HG03571 (cell line): Measurements from ENCODE around the gene RAB4A.
A peak's percentile ranks its signal among the peaks of the same experiment; 100 is the strongest.

Experiments
- ATAC-seq: cut with Tn5 transposase; IDR thresholded peaks from one replicate; pipeline ENCODE4 v1.9.1; 2021; ENCODE audit not compliant: unreplicated experiment

RAB4A gene

DNA sequence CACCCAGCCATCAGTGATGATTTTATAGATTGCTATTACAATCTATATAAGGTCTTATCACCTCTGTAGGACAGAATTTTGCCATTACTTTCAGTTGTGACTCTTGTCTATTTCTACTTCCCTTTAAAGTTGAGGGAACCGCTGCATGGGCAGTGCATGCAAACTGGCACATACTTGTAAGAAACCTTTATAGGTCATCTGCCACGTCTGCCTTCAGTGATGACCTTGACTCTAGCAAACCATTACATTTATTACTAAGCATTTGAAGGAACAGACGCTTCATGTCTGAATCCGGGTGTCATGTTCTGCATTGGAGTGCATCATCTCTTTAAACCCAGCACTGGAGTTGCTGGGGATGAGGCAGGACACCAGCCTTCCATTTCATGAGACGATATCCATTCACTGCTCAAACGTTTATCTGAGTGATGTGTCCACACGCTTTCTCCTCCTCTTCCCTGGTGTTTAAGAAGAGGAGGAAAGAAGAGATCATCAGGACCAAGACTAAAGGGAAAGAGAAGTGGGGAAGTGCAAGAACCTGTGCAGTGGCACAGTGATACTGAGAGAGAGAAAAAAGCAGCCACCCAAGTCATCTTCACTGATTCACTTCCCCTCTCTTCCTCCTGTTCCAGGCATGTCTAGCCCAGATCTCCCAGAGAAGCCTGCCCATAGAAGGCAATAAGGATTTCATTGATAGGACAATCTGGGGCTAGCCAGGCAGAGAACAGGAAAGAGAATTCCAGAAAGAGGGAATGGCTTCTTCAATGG, 57.9 kb downstream of the RAB4A start:
- no peak for ATAC-seq

DNA sequence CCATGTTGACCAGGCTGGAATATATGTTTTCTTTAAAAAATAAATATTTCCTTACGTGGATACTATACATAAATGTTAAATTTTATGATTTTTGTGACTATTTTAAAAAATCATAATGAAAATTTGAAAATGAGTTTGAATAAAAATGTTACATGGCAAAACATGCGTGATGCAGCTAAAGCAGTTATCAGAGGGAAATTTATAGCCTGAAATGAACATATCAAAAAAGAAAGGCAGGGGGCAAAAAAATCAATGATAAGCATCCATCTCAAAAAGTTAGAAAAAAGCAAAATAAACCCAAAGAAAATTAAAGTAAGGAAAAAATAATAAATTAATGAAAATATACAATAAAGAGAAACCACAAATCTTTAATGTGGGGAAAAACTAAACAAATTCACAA, 63.4 kb downstream of the RAB4A start:
- no peak for ATAC-seq

DNA sequence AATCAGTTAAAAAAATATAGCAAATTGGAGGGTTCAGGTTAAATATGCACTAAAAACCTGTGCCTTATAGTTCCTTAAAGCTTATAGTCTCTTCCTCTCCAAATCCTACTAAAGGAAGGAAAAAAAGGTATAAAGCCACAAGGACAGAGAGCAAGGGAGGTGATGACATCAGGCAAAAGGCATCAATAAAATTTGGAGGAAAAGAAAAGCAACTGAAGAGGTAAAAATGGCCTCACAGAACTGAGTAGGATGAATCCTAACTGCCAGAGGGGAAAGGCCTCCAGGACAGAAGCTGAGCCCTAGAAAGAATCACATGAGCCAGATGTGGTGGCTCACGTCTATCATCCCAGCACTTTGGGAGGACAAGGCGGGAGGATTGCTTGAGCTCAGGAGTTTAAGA, 63.8 kb downstream of the RAB4A start:
- no peak for ATAC-seq

DNA sequence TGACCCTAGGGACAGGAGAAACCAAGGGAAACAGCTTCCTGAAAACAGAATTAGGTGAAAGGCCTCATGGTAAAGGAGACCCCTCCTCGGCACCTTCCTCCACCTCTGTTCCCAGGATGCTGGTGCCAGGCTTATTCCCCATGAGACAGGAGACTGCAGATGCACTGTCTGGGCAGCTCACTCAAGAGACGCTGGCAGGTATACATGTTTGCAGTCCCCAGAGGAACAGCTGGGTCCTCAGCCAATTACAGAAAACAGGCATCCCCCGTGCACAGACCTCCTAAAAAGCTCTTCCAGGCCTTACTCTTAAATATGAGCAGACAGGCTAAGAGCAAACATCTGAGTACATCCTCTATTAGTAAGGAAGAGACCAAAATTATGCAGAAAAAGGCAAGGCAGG, 65.4 kb downstream of the RAB4A start:
- no peak for ATAC-seq

DNA sequence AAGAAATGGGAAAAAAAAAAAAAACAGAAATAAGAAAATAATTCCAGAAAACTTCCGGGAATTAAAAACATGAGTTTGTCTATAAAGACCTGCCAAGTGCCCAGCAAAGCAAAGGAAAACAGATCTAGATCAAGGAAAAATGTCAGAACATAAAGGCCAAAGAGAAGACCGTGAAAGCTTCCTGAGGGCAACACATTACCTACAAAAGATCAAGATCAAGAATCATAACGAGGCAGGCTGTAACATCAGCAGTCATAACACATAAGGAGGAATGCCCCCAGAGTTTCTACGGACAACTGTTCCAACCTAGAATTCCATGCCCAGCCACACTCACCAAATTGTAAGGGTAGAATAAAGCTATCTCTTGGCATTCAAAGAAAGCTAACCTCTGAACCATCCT, 68.2 kb downstream of the RAB4A start:
- ATAC-seq = no peak

DNA sequence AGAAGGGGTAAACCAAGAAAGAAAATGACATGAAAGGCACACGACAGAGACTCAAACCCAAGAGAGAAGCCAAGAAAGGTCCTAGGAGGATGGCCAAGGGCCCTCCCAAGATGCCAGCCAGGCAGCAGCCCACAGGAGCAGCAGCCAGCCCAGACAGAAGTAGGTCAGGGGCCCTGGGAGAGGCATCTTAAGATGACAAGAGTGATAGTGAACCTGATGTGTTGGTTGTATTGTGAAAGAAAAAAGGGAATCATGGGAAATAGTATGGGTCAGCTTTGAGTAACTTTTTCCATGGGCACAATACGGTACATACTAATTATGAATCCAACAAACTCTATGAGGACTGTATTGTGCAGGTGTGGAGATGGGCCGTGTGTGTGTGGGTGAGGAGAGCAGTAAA, 68.6 kb downstream of the RAB4A start:
- no peak for ATAC-seq

DNA sequence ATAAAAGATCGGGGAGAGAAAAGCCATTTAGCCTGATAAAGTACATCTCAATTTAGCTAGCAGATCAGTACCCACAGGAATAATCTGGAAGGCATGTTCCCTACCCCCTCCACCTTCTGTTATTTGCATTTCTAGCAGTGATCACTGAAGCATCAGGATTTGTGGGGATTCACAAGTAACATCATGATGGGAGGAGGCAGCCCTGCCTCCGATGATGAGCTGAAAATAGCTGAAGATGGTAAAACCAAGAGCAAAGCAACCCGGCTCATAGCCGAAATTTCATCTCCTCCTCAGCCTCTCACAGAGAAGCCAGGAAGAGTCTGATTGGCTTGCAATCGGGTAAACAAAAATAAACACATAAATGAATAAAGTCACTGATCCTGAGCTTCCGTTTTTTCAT, 69.6 kb downstream of the RAB4A start:
- no peak for ATAC-seq

DNA sequence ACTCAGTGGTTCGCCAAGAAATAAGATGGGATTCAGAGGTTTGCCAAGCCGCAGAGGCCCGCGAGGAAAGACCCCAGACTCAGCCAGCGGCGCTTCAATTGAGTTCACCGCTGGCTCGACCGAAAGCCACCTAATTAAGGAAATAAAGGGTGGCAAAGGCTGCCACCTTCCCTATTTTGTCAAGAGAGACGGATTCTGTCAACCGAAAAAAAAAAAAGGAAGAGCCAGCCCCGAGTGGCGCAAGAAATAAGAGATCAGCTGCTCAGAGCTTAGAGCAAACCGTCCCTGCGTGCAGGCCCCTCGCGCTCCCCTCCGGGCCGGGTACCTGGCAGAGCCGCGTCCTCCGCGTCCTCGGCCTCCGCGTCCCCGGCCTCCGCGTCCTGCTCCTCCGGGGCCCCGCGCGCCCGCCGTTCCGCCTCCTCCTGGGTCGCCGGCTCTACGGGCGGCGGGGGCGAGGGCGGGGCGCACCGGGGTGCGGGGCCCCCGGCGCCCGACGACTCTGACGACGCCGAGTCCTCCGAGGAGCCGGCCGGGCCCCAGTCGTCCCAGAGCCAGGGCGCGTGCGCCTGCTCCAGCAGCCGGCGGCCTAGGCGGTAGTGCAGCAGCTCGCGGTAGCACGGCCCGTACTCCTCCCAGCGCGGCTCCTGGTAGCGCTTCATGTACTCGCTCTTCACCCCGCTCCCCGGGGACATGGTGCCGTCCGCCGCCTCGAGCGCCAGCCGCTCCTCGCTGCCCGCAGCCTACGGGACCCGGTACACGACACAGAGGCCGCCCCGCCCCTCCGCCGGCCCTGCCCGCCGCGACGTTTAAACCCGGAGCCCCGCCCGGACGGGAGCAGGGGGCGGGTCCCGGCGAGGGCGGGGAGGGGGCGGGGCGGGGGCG, 71.1 kb downstream of the RAB4A start:
- ATAC-seq = peak; percentile 63

DNA sequence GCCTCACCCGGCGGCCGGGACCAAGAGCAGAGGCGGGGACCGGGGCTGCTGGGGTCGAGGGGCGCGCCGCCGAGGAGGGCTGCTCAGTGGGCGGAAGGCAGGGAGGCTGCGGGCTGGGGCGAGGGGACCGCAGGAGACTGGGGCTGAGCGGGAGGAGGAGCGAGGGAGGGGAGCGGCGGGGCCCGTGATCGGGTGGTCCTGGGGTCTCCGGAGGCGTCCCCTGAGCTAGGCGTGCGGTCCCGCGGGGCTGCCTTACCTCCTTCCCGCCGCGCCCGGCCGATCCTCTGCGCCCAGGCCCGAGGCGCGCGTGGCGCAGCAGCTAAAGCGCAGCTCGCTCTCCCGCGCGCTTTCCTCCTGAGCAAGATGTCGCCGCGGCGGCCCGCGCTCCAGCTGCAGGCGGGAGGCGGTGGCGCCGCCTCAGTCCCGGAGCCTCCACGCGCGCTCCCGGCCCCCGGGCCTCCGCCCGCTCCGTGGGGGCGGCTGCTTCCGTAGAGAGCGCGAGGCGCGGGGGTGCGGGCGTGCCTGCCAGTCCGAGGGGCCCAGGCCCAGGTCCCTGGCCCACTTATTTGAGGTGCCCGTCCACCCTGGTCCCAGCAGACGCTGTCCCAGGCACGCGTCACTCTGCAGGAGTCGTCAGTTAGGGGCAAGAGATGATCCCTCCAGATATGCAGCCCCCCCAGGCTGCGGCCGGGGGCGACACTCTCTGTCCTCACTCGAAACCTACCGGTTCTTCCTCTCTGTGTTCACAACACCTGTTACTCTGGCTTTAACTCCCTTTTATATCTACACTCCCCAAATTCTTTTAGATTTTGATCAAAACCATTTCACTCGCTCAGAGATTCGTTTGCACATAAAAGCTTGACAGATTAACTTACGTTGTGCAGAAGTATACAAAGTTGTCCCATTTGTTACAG, 72.0 kb downstream of the RAB4A start, which contains the start of gene CCSAP:
Gene CCSAP (minus strand): TSS at position 392 of the 914 bp plus-strand sequence. CDS start 582 bp downstream, outside the sequence.
- ATAC-seq = peak; percentile 41

DNA sequence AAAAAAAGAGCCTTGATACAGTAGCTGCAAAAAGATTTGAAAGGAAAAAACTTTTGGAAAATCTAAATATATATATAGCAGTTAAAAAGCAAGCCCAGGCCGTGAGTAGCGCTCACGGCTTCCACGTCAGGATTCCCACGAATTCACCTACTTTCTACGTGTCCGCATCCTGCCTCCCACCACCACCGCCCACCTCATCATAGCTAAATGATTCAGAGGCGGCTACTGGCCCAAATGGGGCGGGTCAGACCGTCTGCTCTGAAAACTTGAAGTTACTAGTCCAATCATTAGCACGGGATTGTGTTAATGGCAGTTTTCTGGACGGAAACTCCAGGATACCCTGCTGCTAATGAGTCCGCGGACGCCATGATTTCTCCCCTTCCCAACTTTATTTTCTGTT, 73.2 kb downstream of the RAB4A start:
- ATAC-seq = no peak

DNA sequence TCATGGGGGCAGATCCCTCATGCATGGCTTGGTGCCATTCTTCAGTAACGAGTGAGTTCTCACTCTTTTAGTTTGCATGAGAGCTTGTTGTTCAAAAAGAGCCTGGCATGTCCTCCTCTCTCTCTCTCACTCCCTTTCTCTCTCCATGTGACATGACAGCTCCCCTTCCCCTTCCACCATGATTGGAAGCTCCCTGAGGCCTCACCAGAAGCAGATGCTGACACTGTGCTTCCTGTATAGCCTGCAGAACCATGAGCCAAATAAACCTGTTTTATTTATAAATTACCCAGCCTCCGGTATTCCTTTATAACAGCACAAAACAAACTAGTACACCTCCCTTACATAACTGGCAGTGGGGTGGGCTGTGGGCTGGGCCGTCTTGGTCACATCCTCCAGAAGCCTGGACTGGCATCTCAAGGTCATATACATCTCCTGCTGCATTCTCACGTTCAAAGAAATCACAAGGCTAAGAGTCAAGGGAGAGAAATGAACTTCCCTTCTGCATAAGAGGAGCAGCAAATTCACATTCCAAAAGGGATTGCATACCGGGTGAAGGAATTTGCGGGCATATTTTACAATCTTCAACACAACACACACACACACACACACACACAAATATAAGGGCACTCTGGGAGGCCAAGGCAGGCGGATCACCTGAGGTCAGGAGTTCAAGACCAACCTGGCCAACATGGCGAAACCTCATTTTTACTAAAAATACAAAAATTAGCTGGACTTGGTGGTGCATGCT, 74.2 kb downstream of the RAB4A start:
- no peak for ATAC-seq

DNA sequence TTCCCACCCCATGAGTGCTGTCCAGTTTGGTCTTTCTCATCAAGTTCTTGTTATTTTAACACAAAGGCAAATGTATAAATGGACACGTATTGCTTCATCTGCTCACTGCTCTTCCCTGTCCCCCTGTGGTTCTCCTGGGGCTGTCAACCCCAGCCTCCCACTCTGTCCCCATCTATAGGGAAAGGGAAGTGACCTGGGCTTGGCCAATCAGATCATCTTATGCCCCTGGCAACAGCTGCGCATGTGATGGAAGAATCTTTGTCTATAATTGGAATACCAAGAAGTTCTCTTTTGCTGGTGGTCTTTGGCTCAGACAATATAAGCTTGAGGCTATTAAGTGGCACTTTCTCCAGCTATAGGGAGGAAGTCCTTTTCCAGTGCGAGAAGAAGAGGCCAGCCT, 76.6 kb downstream of the RAB4A start:
- ATAC-seq = no peak

DNA sequence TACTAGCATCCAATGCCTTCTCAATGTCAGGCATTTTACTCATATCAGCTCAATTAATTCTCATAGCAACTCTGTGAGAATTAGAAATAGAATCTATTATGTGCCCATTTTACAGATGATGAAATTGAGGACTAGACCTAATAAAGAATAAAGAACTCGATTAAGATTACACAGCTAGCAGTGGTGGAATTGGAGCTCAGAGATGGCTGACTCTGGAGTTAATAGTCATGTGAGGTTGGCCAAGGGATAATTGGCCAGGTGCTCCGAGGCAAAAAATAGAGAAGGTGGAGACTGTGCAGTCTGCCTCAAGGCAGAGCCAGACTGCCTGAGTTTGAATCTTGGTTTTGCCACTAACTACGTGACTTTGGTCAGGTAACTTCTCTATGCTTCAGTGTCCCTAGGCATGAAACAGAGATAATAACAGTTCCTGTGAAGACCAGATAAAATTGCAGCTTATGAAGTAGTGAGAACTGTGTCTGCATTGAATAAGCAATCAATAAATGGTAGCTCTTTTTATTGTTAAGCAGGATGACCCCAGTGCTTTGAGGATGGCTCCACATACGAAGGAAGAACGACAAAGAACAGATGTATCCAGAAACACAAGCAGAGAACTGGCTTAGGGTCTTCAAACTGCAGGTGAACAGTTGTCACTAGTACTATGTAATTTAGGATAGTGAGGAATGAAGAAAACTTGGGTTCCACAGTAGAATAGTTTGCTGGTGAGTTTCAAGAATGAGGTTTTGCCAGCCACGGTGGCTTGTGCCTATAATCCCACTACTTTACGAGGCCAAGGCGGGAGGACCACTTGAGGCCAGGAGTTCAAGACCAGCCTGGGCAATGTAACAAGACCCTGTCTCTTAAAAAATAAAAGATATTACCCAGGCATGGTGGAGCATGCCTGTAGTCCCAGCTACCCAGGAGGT, 78.8 kb downstream of the RAB4A start:
- no peak for ATAC-seq

DNA sequence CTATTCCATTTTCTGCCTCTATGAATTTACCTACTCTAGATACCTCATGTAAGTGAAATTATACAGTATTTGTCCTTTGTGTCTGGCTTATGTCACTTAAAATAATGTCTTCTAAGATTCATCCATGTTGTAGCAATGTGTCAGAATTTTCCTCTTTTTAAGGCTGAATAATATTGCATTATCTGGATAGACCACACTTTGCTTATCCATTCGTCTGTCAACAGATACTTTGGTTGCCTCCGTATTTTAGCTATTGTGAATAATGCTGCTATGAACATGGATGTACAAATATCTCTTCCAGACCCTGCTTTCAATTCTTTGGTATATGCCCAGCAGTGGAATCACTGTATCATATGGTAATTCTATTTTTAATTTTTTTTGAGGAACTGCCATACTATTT, 82.1 kb downstream of the RAB4A start:
- no peak for ATAC-seq

DNA sequence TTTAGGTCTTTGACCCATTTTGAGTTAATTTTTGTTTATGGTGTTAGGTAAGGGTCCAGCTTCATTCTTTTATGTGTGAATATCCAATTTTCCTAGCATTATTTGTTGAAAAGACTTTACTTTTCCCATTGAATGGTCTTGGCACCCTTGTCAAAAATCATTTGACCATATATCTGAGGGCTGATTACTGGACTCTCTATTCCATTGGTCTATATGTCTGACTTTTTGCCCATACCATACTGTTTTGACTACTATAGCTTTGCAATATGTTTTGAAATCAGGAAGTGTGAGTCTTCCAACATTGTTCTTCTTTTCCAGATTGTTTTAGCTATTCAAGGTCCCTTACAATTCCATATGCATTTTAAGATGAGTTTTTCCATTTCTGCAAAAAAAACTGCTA, 83.3 kb downstream of the RAB4A start:
- ATAC-seq = no peak
